HG02798 (cell line): ENCODE results near the gene CASP6.

Experiments
- ATAC-seq: cut with Tn5 transposase; IDR thresholded peaks from one replicate; pipeline ENCODE4 v1.9.1; 2021; ENCODE audit warnings: mild to moderate bottlenecking; ENCODE audit not compliant: unreplicated experiment, poor library complexity

The CASP6 gene

DNA sequence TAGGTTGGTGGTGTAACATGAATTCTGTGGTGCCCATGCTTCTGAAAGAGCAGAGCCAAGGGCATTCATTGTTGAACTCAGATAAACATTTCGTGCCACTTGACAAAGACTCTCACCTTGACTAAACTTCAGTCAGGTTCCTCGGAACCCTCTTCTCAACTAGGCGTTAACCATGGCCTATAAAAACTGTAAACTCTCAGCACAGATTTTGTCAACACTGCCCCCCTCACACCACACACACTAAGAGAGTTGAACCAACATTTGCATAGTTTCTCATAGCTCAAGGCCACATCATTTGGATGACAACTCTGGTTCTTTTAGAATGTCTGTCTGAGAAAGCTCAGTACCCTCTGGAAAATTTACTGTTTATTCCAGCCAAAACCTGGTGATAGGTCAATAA lies 28.1 kb downstream of the CASP6 start:
- ATAC-seq, result peak; percentile 80

DNA sequence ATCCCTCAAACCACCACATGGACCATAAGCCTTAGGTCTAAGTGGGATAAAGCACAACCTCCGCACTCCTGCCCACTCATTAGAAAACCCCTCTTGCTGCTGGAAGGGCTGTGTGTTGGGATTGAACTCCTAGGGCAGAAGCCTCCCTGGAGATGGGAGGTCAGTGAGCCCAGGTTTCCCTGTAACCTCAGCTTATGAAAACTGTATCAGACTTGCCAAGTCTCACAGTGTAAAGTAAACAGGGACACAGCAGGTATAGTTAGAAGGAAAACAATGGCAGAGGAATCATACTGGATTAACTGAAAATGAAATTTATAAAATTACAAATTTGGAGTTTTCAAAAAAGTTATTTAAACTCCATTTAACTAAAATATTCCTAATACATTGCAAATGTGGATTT lies 29.9 kb downstream of the CASP6 start:
- no peak for ATAC-seq

DNA sequence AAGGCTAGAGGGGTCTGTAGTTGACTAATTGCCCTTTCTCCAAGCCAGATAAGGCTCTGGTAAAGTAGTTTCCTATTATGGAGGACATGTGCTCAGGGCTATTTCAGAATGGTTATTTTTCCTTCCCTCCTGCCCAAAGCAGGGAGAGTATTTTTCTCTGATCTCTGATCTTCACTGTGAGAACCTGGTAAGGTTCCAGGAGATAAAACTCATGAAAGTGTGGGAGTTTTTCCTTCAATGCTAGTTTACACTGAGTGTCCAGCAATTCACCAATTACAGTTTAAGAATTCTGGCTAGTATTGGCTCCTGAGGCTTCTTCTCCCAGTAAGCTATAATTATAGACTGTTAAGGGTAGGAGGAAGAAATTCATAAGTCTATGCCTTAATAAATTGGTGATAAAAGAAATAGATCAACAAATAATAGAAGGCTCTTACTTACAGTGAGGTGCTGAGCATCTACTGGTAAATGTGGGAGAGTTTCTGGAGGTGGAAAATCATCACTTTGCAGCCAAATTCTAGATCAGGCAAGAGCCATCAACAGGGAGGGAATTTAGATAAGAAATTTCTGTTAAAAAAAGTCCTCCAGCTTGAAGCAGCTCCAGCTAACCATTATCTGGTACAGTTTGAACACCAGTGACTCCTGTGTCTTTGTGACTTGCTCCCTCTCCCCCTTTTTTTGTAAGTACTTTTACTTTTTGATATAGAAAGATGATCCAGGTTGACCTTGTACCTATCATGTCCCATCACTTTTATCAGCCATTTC lies 30.9 kb downstream of the CASP6 start:
- no peak for ATAC-seq

DNA sequence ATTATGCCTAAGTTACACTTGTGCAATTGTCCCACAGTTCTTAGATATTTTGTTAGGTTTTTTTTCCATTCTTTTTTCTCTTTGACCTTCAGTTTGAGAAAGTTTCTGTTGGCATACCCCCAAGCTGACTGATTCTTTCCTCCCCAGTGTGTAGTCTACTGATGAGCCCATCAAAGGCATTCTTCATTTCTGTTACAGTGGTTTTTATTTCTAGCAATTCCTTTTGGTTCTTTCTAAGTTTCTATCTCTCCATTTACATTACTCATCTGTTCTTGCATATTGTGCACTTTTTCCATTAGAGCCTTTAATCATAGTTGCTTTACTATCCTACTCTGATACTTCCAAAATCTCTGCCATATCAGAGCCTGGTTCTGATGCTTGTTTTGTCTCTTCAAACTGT lies 31.9 kb downstream of the CASP6 start:
- ATAC-seq, result no peak

DNA sequence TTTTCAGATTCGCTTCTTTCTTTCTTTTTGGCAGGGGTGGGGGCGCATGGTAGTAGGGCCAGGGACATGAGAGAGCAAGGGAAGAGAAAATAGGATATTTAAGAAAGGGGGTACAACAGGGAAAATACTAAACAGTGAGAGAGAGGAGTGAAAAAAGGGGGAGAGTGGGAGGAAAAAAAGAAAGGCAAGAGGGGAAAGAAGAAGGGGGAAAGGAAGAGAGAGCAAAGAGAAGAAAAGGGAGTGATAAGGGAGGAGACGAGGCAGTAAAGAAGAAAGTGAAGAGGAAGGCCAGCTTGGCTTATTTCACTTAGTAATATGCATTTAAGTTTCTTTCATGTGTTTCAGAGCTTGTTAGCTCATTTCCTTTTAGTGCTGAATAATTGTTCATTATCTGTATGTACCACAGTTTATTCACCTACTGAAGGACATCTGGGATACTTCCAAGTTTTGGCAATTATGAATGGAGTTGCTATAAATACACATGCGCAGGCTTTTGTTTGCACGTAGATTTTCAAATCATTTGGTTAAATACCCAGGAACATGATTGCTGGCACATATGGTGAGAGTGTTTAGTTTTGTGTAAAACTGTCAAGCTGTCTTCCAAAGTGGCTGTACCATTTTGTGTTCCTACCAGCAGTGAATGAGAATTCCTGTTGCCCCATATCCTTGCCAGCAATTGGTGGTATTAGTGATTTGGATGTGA lies 37.3 kb downstream of the CASP6 start:
- ATAC-seq, result no peak

DNA sequence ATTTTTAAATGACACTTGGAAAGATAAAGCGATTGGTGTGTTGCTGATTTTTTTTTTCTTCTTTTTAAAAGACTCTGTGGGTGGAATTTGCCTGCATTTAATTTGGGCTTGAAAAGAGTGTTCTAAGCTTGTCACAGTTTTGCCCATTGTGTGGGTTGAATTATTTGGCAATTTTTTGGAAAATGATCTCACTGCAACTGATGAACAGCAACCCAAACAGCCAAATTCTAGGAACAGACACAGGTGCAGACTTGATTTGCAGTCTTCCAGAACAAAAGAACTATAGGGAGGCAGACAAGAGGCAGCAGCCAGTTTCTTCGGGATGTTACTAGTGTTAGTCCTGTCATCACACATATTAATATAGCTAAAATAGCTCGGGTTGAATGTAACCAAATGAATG lies 40.5 kb downstream of the CASP6 start:
- no peak for ATAC-seq

DNA sequence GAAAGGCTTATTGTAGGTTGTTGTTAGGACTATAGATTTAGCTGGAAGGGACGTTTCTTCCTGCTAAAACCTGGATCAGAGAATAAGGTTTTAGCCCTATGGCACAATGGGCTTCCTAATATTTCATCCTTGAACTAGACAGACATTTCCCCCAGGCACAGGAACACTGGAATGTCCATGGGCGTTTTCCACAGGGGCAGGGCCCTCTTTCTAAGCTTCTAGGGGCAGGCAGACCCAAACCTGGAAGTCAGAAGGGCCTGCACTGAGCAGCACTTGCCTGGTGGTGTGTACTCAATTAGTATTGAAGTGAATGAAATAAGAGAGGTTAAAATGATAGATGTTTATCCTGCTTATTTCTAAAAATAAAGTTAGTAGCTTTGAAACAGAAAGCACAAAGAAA lies 41.1 kb downstream of the CASP6 start:
- no peak for ATAC-seq

DNA sequence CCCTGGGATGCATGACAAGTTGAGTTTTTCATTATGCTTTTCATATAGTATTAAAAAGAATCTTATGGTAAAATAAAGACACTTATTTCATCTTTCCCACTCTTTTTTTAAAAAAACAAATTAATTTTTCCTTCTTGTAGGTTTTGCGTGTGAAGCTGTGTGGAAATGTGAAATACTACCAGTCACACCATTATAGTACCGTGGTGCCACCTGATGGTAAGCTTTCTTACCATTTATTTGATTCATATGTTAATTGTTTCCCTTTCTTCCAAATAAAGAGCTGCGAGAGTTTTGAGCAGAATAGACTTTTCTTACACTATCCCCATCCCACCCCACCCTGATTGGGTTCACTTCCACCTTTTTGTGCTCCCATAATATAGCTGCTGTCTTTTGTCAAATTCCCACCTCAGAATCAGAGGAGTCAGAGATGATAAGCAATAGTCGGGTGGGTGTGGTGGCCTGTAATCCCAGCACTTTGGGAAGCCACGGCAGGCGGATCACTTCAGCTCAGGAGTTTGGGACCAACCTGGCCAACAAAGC lies 44.3 kb downstream of the CASP6 start:
- no peak for ATAC-seq

DNA sequence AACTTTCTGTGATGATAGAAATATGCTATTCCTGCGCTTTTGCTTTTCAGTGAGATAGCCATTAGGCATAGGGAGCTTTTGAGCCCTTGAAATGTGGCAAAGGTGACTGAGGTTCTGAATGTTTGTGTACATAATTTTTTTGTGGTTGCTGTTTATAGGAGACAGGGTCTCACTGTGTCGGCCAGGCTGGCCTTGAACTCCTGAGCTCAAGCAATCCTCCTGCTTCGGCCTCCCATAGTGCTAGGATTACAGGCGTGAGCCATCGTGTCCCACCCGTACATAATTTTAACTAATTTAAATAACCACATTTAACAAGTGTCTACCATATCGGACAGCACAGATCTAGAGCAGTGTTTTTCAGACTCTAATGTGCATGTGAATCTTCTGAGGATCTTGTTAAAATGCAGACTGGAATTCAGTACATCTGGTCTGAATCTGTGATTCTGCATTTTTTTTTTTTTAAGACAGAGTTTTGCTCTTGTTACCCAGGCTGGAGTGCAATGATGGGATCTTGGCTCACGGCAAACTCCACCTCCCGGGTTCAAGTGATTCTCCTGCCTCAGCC lies 45.3 kb downstream of the CASP6 start:
- ATAC-seq, result no peak

DNA sequence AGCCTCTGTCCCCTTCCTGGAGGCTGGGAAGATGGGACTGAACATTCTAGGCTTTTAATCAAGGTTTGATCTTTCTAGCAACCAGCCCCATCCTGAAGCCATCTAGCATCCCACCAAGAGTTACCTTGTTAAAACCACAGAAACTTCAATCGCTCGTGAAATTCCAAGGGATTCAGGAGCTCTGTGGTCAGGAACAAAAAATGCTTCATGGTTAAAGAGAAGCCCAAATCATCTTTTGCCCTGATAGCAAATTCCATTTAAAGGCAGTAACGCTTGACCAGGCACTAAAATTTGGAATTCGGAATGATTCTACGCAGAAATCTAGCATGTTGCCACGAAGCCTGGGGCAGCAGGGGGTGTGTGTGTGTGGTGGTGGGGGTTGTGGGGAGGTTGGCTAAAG lies 47.8 kb downstream of the CASP6 start:
- no peak for ATAC-seq

DNA sequence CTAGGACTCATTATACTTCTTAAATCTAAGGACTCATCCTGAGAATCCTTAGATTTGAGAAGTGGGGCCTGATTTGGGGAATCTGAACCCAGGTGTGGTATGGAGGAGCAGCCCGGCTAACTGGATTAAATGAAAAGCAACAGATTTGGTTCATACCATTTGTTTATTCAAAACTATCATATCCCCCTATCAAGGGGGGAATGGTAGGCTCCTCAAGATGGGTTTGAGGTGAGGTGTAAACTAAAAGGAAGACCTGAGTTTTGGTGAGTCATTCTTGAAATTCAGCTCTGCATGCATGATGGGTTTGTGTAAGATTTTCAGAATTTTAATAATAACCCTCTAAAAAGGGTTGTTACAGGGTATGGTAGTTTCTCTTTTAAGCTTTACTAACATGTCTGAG lies 53.4 kb downstream of the CASP6 start:
- ATAC-seq, result peak; percentile 71

DNA sequence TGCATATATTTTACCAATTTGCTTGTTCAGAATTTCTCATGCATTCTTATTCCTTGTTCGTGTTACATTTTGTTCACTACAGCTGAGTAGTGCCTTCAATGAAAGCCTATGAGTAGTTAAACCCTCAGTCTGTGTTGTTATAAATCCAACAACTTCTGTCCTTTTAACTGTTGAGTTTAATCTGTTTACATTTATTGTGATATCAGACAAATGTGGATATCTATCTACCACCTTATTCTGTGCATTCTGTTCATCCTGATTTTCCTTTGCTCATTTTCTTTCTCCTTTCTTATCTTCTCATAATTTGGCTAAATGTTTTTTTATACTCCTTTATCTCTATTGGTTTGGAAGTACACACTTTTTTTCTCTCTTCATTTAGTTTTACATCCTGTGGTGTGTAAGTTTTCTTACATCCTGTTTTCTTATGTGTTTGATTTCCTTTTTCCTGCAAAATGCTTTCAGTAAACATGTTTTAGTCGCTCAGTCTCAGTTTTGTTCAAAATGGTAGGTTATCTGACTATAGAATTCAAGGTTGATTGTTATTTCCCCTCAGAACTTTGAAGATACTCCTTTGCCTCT lies 54.2 kb downstream of the CASP6 start:
- no peak for ATAC-seq

DNA sequence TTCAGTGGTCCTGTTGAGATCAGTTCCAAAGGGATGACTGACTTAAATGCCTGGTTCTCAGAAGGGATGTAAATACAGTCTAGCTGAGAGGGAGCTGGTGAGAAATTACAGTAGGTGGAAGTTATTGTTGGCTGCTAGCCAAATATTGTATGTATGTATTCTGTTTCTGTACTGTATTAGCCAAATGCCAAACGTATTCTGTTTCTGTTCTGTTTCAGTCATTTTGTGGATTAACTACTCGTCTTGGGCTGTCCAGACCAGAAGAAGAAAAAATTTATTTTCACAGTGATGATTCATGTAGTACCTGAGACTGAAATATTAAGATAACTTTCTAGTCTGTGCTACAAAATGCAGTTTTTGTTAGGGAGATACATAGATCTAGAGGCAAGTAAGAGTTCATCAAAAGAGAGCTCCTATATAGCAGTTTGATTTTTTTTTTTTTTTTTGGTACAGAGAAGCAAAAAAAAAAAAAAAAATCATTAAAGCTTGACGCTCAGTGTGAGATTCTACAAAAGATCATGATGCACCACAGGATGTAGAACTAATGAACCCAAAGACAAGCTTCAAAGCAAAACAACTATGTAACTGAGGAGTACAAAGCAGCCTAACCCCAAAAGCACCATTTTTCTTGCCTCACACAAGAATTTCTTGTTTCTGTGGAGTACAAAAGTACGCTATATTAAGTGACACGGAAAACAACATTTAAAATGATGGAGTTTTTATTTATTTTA lies 54.8 kb downstream of the CASP6 start:
- peak; percentile 61 for ATAC-seq

DNA sequence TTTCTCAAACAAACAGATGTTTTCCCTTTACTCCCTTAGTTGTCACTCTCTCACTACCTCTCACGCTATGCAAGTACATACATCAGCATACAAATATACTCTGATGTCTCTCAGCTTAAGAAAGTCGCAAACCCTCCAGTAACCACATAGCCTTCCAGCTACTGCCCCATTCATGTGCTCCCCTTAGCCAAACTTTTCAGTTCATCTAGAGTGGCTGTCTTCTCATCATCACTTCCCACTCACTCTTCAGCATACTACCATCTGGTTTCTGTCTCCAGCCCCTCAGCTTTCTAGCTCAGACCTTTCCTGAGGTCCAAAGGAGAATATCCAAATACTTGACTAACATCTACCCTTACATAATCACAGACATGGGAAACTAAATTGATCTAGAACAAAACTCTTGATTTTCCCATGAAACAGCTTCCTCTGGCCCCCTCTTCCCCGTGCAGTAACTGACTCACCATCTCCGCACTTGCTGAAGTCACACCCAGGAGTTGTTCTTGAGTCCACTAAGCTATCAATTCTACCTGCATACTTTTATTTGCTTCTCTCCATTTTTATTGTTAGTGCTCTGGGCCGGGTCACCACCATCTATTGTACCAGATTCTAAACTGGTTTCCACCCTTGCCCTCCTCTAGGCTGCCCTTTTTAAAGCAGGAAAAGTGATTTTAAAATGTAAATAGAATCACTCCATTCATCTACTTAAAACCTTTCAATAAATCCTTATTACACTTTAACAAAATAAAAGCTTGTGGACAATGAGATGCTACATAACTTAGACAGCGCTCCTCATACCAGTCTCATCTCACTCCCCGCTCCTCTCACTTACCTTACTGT lies 57.2 kb downstream of the CASP6 start:
- no peak for ATAC-seq

DNA sequence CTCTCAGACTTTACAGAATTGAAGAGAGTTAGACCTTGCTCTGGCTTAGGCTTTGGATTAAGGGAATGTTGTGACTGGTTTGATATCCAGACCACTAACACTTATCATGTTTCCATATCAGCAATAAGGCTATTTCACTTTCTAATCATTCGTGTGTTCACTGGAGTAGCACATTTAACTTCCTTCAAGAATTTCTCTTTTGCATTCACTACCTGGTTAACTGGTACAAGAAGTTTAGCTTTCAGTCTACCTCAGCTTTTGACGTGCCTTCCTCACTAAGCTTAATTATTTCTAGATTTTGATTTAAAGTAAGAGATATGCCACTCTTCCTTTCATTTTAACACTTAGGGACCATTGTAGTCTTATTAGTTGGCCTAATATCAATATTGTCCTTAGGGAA lies 62.6 kb downstream of the CASP6 start:
- ATAC-seq, result no peak
